PC-9 (cell line): ENCODE data around the gene SLC35F3. TPM values are rescaled to one million over a fixed set of nuclear protein-coding genes. Genes with fewer than 3 reads are reported as not detected.

Experiments used
- BruUV-seq: library from RNA; stranded (reverse); fragments of 400-500 nt; replicated peaks from 2 replicates; lab custom pipeline; 2021; lab: Mats Ljungman, UMichigan
- CTCF ChIA-PET: fragments of 300-600 bp; sonication (Branson Sonifier 250); formaldehyde crosslinking; loops from one replicate; lab custom pipeline; 2022; ENCODE audit warnings: antibody characterized with exemption; lab: Charles Lee
- POLR2A ChIA-PET: fragments of 300-600 bp; sonication (Branson Sonifier 250); formaldehyde crosslinking; loops from one replicate; lab custom pipeline; 2022; ENCODE audit warnings: antibody characterized with exemption; ENCODE audit not compliant: unreplicated experiment; lab: Charles Lee
- DNase-seq, 2 experiments: peaks; one replicate each; pipeline versions ENCODE4 v3.0.0 to v3.0.0-alpha.2; 2015 to 2022; ENCODE audit warnings: mixed read lengths in 1 of 2
- H2AFZ ChIP-seq: fragments of 200-600 bp; sonication (generic); 2 replicates; pipeline ENCODE4 v1.8.1; 2017; ENCODE audit warnings: antibody characterized with exemption
- H3F3A ChIP-seq: fragments of 200-600 bp; sonication (generic); 2 replicates; pipeline ENCODE4 v1.8.1; 2017; ENCODE audit warnings: antibody characterized with exemption, mild to moderate bottlenecking, low read depth; ENCODE audit not compliant: insufficient read depth
- H3K27ac ChIP-seq: fragments of 200-600 bp; sonication (generic); 2 replicates; pipeline ENCODE4 v1.6.1; 2016; ENCODE audit warnings: mixed run types
- H3K27me3 ChIP-seq: fragments of 200-600 bp; sonication (generic); 2 replicates; pipeline ENCODE4 v1.6.1; 2016; ENCODE audit warnings: low read depth, mixed run types; ENCODE audit not compliant: insufficient read depth
- H3K36me3 ChIP-seq: fragments of 200-600 bp; sonication (generic); 2 replicates; pipeline ENCODE4 v1.6.1; 2016; ENCODE audit warnings: low read depth, mixed run types
- H3K4me1 ChIP-seq: fragments of 200-600 bp; sonication (generic); replicated peaks from 2 replicates; pipeline ENCODE4 v1.6.1; 2016; ENCODE audit warnings: mixed run types; ENCODE audit not compliant: insufficient read depth
- H3K4me2 ChIP-seq: fragments of 200-600 bp; sonication (generic); 2 replicates; pipeline ENCODE4 v1.6.1; 2017; ENCODE audit warnings: mixed run types
- H3K4me3 ChIP-seq: fragments of 200-600 bp; sonication (generic); 2 replicates; pipeline ENCODE4 v1.6.1; 2016; ENCODE audit warnings: mixed run types
- H3K79me2 ChIP-seq: fragments of 200-600 bp; sonication (generic); 2 replicates; pipeline ENCODE4 v1.6.1; 2017; ENCODE audit warnings: low read depth, mixed run types
- H3K9me2 ChIP-seq: fragments of 200-600 bp; sonication (generic); 2 replicates; pipeline ENCODE4 v1.8.1; 2017; ENCODE audit warnings: mild to moderate bottlenecking; ENCODE audit not compliant: insufficient read depth
- H3K9me3 ChIP-seq: fragments of 200-600 bp; sonication (generic); 2 replicates; pipeline ENCODE4 v1.8.1; 2016; ENCODE audit warnings: low read depth; ENCODE audit not compliant: insufficient read depth
- H4K20me1 ChIP-seq: fragments of 200-600 bp; sonication (generic); 2 replicates; pipeline ENCODE4 v1.8.1; 2017; ENCODE audit not compliant: insufficient read depth
- CTCF ChIP-seq: fragments of 200-600 bp; sonication (generic); conservative IDR thresholded peaks from 2 replicates; pipeline ENCODE4 v1.6.1; 2017; ENCODE audit warnings: mixed run types, antibody characterized with exemption, mild to moderate bottlenecking, moderate library complexity
- EZH2 ChIP-seq: fragments of 200-600 bp; sonication (generic); IDR thresholded peaks from 2 replicates; pipeline ENCODE4 v1.8.0; 2017; ENCODE audit warnings: antibody characterized with exemption, low read depth
- intact Hi-C: fragments of 100-400 bp; cut with micrococcal nuclease; formaldehyde crosslinking; loops from one replicate; pipeline ENCODE4 v1.10.0; 2022; ENCODE audit not compliant: unreplicated experiment
- total RNA-seq: library from RNA; stranded (reverse); gene quantifications from 2 replicates; pipeline ENCODE4 v1.2.3, GENCODE V29; 2021

Gene SLC35F3
- total RNA-seq, 1 experiment from 2014 or later: 6.1 TPM

DNA sequence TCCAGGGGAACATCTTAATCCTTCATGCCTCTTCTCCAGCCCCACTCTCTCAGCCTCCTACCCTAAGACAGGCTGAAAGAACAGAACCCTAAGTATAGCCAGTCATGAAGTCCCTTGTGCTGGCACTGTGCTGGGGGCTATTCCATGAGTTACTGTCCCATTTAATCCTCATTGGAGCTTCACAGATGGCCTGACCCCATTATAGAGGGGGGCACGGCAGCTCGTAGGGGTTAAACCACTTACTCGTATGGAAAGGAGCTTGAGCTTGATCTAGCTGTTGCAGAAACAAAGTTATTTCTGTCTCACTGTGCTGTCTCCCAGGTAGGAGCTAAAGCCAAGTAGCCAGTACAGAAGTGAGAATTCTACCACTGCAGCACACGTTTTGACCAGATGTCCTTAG is 265.6 kb downstream of the SLC35F3 start:
- CTCF ChIA-PET: interaction anchor here (1.0 kb wide), 1 partner anchor 140 kb away, joined by 4 read pairs; no protein-coding TSS in a partner anchor

DNA sequence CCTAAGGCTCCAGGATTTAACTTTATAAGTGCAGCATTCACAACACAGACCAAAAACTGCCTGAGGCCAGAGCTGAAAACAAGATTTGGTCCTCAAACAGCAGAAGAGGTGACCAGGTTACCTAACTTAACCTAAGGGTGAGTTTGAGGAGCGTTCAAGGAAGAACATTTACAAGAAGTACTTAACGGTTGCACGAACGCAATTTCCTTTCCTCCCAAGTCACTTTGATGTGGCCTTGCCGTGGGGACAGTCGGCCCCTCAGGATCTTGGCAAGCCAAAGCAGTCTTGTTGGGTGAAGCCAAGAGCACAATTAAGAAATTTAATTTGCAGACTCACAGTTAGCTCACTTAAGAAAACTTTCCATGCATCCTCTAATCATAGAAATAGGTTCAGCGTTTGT is 266.1 kb downstream of the SLC35F3 start:
- Histone ChIP-seq H3K36me3 (no peaks in the 10 kb centered on the region), H3F3A (no peaks in the 10 kb centered on the region), H3K4me3 (no peak overlapping the region), H3K9me3 (no peaks in the 10 kb centered on the region), H3K27me3 (no peaks in the 10 kb centered on the region), H3K27ac (no peak overlapping the region), H3K9me2 (no peaks in the 10 kb centered on the region), H3K79me2 (no peaks in the 10 kb centered on the region), H3K4me2 (no peak overlapping the region), H3K4me1 (no peaks in the 10 kb centered on the region), H4K20me1 (no peaks in the 10 kb centered on the region), H2AFZ (no peak overlapping the region)
- DNase-seq: no peak
- TF ChIP-seq EZH2 (no peak), CTCF (no peak)
- no TSS peak for BruUV-seq
- CTCF ChIA-PET: interaction anchor here (1.0 kb wide), 1 partner anchor 139 kb away, joined by 4 read pairs; no protein-coding TSS in a partner anchor
- intact Hi-C loops: no loop called here
- POLR2A ChIA-PET: no interaction called here

More for the DNA sequence above, 265.6 kb downstream of the SLC35F3 start:
- Histone ChIP-seq H3K27ac (no peak overlapping the region), H3K79me2 (no peaks in the 10 kb centered on the region), H2AFZ (no peak overlapping the region), H3K4me1 (no peaks in the 10 kb centered on the region), H3K4me2 (no peak overlapping the region), H3K4me3 (no peak overlapping the region), H3K9me2 (no peaks in the 10 kb centered on the region), H3K27me3 (no peaks in the 10 kb centered on the region), H3F3A (no peaks in the 10 kb centered on the region), H4K20me1 (no peaks in the 10 kb centered on the region), H3K36me3 (no peaks in the 10 kb centered on the region), H3K9me3 (no peaks in the 10 kb centered on the region)
- intact Hi-C loops: no loop called here
- TF ChIP-seq EZH2 (no peak), CTCF (no peak)
- no TSS peak for BruUV-seq
- no peak for DNase-seq
- POLR2A ChIA-PET: no interaction called here

GRCh38 chr1:234173968-234174367 is 269.5 kb downstream of the SLC35F3 start:
- Histone ChIP-seq H3K9me3 (no peaks in the 10 kb centered on the region), H4K20me1 (no peaks in the 10 kb centered on the region), H3K9me2 (no peaks in the 10 kb centered on the region), H3K4me1 (no peaks in the 10 kb centered on the region), H3K27ac (no peak overlapping the region), H3K79me2 (no peaks in the 10 kb centered on the region), H3K4me2 (no peak overlapping the region), H2AFZ (no peak overlapping the region), H3F3A (no peaks in the 10 kb centered on the region), H3K27me3 (no peaks in the 10 kb centered on the region), H3K36me3 (no peaks in the 10 kb centered on the region), H3K4me3 (no peak overlapping the region)
- no peak for DNase-seq
- CTCF ChIA-PET: no interaction called here
- POLR2A ChIA-PET: no interaction called here
- TF ChIP-seq EZH2: no peak
- no peak for TF ChIP-seq CTCF
- intact Hi-C loops: no loop called here
- BruUV-seq: no TSS peak
